GM19043 (cell line): ENCODE results near the gene RFC5.
"Not testable (repeated sequence)": the region's sequence is repeated elsewhere in the genome, so short reads cannot be mapped to it uniquely, and the experiment has no call there.

Experiments used
- ATAC-seq: cut with Tn5 transposase; IDR thresholded peaks from one replicate; pipeline ENCODE4 v1.9.1; 2021; ENCODE audit warnings: low read depth; ENCODE audit not compliant: unreplicated experiment

Gene RFC5

GRCh38 chr12:118068445-118068844, 51.9 kb downstream of the RFC5 start:
- ATAC-seq = no peak

GRCh38 chr12:118070650-118071049, 54.1 kb downstream of the RFC5 start:
- no peak for ATAC-seq

GRCh38 chr12:118073768-118074167, 57.3 kb downstream of the RFC5 start:
- ATAC-seq = no peak

GRCh38 chr12:118081521-118081920, 65.0 kb downstream of the RFC5 start:
- ATAC-seq = not testable (repeated sequence)
